COLO668 (cell line): ENCODE data around the gene UMPS.
"Not testable (repeated sequence)": the region's sequence is repeated elsewhere in the genome, so short reads cannot be mapped to it uniquely, and the experiment has no call there.

Experiments
- DNase-seq: peaks from one replicate; lab custom pipeline; 2025; ENCODE audit not compliant: unreplicated experiment; lab: John Stamatoyannopoulos, UW

UMPS gene

DNA sequence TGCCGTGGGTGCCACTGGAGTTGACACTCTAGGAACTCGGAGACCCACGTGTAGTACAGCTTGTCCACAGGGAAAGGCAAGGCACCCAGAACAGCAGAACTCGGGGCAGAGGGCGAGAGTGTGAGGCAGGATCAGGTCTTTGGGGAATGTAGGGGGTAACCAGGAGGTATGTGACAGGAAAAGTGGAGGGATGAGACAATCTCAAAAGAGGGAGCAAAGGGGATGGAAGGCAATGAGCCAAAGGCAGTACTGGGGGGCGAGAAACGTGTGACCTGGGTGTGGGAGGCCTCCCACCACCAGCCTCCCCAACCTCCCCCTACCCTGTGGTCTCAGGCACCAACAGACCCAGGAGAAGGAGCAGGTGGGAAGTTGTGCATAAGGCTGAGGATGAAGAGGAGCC is 48.9 kb downstream of the UMPS start:
- DNase-seq = no peak

DNA sequence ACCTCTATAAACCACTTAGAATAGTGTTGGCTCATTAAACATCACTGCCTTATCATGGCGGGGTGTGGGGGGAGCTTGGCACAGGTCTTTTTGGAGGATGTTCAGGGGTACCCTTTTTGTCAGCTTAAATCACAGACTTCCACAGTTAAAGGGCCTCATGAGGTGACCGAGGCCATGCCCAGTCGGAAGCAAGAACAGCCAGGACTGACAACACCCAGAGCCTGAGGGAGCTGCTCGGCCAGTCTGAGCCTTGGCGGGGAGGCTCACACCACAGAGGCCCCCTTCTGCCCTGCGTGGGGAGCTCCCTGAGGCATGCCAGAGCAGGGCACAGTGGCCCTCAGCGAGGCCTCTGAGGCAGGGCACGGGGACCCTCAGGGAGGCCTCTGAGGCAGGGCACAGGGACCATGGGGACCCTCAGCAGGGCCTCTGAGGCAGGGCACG is 49.5 kb downstream of the UMPS start:
- DNase-seq = no peak

DNA sequence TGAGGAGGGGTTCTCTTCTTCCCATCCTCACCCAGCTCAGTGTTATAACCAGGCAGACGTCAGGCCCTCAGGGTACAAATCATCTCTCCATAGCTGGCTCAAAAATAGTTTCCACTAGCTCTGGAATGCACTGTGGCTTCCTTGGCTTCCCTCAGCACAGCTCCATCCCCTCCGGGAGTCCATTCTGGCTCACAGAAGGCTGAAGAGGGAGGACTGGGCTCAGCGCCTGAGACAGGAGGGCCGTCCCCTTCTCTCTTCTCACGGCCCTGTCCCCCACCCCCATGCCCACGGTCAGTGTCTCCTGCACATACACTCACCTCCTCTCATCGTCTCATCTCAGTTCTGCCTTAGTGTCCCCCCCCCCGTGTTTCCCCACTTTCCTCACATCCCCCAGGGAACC is 50.1 kb downstream of the UMPS start:
- no peak for DNase-seq

DNA sequence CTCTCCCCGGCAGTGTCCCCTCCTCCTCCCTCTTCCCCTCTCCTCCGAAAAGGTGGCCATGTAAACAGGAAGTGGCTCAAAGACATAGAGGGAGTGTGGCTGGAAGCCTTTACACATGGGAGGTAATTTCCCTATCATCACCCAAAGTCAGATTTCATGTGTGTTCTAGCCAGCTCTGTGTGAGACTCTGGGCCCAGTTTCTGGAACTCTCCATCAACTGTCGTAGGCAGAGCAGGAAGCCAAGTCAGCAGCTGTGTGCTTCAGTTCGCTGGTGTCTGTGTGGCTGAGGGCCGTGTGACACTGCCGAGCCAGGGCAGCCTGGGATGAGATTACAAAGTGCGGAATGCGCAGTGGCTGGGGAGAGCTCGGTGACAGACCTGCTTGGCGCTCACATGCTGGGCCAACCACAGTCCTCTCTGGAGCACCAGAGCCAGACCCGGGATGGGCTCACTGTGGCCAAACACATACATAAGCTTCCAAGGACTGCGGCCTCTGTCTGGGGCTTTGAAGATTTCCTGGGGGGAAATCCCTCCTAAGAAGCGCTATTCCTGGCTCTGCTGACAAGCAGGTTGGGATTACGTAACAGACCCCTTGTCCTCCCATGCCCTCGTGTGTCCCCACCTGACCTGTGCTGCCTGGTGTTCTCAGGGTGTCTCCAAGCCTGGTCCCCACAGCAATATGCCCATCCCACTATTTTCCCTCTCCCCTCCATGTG is 50.7 kb downstream of the UMPS start:
- no peak for DNase-seq

DNA sequence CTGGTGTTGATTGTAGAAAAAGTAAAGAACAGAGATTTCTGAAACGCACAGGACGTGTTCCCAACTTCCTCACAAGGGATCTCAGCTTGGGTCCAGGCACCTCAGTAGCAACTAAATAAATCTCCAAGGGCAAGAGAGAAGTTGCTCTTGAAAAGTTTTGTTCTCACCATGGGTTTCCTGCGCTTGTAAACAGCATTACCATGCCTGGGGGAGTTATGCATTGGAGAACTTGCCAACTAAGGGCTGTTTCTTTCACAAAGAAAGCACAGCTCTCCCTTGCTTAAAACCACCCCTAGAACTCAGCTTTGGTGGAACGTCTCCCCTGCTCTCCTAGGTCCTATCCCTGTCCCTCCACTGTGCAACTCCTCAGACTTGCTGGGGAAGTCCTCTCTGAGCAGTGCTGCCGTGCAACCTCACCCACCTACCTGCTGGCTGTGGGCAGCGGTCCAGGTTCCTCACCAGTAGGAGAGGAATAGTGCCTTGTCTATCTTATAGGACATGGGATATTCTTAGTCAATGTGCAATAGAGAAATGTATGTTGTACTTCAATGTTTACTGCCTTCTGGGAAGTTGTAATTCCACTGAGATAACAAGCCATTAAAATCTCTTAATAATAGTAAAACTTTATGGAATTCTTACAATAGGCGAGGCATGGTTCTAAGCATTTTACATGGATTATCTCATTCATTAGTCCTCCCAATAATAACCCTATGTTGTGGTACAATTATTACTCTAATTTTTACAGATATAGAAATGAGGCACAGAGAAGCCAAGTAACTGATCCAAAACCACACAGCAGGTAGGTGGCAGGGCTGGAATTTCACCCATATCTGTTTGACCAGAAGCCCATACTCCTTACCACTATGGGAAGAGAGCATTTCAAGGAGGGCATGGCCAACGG is 51.5 kb downstream of the UMPS start:
- DNase-seq = no peak

DNA sequence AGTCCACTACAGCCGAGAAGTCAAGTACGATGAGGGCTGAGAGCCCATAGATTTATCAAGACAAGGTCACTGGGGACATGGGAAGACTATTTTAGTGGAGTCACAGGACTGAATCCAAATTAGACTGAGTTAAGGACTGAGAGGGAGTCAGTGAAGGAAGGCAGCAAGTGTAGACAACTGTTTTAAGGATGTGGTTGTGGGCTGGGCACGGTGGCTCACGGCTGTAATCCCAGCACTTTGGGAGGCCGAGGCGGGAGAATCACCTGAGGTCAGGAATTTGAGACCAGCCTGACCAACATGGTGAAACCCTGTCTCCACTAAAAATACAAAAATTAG is 52.1 kb downstream of the UMPS start:
- not testable (repeated sequence) for DNase-seq

DNA sequence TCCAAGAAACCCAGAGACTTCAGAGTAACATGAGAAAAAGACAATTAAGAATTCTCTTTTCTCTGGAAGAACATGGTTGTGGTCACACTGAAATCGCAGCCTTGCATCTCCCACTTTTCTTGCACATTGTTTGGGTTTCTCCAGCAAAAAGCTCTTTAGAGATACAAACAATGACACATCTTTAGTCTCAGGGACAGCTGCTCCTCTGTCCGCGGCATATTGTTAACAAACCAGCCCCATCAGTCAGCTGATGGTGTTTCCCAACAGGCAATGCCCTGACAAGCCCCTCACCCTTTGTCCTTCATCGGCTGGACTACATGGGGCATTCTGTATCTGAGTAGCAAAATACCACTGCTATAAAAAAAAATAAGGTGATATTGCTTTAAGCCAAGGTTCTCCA is 53.4 kb downstream of the UMPS start:
- DNase-seq = no peak

DNA sequence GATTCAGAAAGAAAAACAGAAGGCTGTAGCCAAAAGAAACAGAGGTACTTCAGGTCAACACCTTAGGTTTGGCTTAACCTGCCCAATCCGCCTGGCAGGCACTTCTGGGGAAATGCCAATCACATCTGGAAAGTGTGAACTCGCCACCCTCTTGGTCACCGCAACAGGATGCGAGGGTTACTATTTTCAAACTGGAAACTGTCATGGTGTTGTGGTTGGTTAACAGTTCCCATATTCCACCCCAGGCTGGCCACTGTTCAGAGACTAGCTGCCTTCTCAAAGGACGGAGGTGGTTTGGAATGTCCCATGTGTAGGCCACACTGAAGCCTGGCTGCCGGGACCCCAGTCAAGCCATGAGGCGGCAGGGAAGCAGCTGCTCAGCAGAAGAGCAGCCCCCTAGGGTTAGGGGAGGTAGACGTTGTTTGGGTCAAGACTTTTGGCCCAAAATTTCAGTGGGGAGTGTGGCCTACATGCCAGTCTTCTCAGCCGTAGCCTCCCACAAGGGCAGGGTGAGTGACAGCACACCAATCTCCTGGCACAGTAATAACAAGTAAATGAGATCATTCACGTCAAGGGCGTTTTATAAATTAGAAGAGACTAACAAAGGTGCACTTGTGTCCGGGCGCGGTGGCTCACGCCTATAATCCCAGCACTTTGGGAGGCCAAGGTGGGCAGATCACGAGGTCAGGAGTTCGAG is 54.6 kb downstream of the UMPS start:
- DNase-seq = no peak

DNA sequence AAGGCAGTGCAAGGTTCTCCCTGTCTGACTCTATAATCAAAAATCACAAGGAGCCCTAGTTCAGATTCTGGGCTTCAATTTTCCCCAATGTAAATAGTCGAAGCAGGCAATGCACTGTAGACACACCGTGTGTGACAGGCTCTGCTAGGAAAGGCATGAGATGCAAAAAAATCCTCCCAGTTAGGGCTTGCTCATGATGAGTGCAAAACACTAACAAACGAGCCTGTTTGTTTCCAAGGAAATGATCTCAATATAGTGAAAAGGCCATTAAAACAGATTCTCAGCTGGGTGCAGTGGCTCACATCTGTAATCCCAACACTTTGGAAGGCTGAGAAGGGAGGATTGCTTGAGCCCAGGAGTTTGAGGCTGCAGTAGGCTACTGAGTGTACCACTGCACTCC is 55.7 kb downstream of the UMPS start:
- no peak for DNase-seq

DNA sequence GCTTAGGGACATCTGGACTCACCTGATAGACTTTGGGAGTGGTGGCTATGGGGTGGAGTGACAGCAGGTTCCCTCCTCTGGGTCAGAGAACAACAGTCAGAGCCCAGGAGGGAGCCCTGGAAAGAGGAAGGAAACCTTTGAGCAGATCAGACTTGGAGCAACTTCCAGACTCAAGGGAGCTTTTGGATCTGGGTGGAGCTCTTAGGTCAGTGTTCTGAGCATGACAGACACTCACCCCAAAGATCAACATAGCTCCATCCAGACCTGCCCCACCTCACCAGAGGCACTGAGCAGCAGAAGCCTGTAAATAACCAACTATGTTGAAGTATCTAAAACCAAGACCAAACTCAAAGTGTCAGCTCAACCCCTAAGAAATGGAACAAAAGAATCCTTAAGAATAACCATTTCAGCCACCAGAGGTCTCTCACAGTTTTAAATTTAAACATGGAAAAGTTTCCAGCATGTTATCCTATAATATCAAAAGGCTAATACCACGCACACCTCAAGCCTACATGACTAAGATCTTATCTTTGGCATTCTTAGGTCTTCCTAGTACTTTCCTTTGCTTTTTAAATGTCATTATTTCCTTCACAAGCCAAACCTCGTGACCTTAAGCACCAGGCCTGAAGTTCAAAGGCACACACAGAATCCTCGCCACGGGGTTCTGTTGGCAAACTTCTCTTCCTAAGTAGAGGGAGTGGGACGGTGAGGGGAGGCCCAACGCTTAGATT is 56.4 kb downstream of the UMPS start:
- no peak for DNase-seq

DNA sequence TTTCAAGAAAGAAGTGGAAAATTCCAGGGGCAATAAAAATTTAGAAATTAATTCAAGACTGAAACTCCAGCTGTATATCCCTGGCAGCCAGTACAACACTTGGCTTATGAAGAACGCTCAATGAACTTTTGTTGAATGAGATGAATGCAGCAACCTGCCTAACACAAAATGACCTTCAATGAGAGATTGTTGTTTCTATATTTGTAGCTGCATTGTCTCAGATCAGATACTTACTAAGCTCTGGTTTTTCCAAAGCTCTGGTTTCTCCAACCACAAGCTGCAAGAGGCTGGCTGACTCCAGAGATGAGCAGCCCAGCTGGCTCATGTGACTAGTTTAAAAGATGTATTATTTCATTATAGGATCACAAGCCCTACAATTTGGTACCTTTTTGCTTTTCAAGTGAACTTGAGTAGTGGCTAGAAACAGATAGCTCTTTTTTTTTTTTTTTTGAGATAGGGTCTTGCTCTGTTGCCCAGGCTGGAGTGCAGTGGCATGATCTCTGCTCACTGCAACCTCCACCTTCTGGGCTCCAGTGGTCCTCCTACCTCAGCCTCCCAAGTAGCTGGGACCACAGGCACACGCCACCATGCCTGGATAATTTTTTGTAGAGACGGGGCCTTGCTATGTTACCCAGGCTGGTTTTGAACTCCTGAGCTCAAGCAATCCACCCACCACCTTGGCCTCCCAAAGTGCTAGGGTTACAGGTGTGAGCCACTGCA is 57.4 kb downstream of the UMPS start:
- DNase-seq = no peak

DNA sequence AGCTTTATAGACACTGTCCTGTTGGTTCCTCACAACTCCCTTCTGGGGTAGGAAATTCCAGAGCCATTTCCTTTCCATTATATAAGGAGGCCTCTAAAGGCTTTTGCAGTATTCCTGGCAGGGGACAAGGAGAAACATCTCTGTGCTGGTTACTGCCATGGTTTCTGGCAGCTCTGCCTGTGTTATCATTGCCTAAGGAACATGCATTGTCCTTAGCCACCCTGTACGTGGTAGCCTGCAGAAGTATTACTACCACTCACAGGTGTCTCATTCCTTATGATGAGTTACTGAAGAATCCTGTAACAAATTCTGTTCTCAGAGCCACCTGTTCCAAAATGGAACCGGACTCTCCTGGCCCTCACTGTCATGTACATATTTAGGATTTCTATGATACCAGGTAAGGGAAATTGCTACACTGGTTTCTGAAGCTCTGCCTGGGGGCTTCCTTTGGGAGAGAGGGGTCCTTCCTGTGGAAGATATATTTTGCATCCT is 58.0 kb downstream of the UMPS start:
- DNase-seq = no peak

DNA sequence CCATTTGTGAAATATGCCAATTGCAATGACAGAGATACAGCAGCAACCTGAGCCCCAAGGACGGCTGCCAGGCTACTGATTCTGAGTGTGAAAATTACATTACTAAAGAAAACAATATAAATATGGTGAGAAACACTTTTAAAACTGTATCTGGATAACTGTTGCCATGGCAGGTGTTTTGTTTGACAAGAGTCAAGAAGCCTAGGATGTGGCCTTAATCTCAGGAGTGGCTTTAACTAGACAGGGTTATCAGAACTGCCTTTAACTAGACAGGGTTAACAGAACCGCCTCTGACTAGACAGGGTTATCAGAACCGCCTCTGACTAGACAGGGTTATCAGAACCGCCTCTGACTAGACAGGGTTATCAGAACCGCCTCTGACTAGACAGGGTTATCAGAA is 58.9 kb downstream of the UMPS start:
- DNase-seq = not testable (repeated sequence)

DNA sequence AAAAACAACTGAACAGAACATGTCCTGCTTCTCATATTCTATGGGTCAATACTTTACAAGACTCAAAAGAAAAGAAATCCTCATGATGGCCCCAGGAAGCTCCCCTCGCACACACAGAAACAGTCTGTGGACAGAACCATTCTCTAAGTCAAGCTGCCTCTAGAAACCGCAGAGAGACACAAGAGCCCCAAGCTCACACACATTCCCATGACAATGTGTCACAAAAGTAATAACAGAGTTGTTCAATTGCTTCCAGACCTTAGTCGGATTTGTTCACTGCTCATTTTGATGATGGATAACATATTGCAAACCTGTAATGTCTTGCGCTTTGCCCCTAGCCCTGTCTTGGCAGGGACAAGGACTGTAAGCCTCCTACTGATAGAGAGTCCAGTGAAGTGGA is 60.9 kb downstream of the UMPS start:
- no peak for DNase-seq

DNA sequence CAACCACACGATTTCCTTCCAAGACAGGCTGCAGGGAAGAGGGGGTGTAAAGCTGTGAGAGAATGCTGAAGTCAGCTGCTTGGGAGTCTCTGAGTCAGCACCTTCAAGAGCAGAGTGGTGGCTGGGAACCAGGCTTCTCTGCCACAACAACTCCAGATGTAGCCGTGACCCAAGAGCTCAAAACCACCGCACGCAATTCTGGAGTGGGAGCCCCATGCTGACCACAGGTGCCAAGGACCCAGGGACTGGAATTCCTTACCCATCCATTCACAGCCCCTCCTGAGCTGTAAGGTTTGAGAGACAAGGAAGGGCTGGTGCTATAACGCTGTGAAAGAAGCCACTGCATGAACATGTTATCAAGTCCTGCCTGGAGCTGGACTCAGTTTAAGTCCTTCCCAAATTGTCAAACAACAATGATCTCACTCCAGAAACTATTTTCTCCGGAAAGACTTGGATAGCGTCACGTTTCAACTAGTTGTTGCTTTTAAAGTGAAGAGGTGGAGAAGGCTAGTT is 61.4 kb downstream of the UMPS start:
- DNase-seq = no peak

DNA sequence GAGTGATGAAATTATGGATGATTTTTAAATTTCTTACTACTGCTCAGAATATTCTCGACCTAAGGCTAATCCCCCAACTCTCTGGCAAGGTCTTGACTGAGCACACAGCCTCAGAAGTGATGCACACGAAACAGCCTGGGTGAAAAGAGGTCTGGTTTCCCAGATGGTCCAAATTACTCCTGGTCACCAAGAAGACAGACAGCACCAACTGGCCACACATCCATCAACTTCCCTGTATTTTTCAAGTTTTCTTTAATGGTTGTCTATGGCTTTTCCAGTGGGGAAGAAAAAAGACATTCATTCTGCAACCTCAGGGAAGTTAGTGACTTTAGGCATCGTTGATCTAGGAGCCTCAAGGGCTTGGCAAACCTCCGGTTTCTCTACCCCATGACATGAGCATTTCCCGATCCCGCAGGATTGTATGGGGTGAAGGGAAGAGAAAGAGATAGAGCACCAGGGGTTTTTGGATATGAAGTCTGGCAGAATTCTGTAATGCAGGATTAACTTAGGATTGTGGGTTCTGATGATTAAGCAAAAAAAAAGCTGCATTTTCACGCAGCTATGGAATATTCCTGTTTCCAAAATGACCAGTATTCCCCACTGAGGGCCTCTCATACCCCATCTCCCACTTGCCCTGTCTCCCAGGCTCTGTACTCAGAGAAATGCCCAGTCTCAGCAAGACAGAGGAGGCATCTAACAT is 62.2 kb downstream of the UMPS start:
- DNase-seq = no peak

DNA sequence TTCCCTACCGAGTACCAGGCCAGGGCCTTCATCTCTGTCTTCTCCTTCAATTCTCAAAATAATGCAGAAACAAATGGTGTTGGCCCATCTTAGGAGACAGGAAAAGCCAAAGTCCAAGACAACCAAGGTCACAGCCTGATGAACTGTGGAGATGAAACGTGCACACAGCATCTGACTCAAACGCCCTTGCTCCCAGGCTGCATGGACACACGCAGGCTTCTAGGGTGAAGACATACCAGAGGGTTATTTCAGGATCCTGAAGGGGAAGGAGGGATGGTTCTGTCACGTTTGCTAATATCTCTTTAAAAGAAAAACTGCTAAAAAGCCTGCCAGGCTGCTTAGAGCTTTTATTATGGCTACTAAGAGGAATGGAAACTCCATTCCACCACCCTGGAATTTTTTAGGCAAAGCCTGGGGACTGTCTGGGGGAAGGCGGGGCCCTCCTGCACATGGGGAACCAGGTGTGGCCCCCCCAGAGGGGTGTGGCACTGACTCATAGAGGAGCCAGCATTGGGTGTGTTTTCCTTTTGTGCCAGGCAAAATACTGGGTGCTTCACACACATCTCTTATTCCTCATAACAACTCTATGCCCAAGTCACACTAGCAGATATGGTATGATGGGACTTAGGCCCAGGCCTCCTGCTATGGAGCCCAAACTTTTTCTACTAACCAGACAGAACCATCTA is 62.9 kb downstream of the UMPS start:
- no peak for DNase-seq

DNA sequence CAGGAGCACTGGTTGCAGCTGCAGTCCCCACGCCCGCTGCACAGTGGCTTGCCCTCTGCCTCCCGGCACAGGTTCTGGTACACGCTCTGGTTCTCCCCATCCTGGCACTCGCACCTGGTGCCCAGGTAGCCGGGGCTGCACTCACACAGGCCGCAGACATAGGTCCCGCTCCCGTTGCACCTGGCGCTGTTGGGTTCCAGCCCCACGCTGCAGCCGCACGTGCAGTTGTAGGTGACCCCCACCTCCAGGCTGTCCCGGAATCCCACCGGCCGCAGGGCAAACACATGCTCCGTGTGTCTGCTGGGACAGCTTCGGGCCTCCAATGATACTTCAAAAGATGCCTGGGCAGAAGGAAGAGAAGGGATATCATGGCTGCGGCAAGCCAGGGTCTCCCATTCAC is 66.2 kb downstream of the UMPS start:
- DNase-seq = no peak

DNA sequence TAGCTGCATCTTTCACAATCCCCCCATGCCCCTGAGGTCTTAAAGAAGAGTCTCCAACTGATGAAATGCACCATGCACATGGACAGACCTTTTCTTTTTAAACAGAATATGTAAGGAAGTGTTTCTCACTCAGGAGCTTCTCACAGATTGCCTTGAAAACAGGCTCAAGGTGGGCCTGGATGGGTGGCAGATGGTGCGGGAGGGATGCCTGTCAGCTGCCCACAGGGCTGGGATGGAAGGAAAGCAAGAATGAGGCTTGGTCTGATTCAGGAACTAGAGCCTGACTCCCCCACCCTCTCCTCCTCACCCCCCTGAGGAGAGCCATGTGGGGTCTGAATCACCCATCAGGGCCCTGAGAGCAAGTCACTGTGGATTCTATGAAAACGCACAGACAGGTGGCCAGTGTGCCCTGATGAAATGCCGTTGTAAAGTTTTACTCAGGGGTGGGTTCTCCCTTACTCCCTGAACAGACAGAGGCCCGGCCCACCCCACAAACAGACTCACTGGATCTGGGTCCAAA is 67.2 kb downstream of the UMPS start:
- no peak for DNase-seq
